Endothelial cell of umbilical vein (primary cell): Measurements from ENCODE around the gene FA2H. TPM values are rescaled to one million over a fixed set of nuclear protein-coding genes. Genes with fewer than 3 reads are reported as not detected.

Source experiments
- BruUV-seq: library from RNA; stranded (reverse); fragments of 400-500 nt; replicated peaks from 2 replicates; lab custom pipeline; 2021; lab: Mats Ljungman, UMichigan
- CTCF ChIA-PET: fragments of 300-600, 350-600 bp; sonication (Branson Sonifier 250); formaldehyde crosslinking; loops from one replicate; lab custom pipeline; 2021; ENCODE audit warnings: antibody characterized with exemption, inconsistent platforms; lab: Charles Lee
- POLR2A ChIA-PET: fragments of 300-600, 350-600 bp; sonication (Branson Sonifier 250); formaldehyde crosslinking; loops from one replicate; lab custom pipeline; 2021; ENCODE audit warnings: antibody characterized with exemption, inconsistent platforms; lab: Charles Lee
- DNase-seq: peaks from one replicate; pipeline ENCODE4 v3.0.0-alpha.2; 2011; ENCODE audit warnings: low read depth, low spot score
- FAIRE-seq: peaks from 2 replicates; lab custom pipeline; 2011; peaks lifted over from hg19 to GRCh38; lab: Jason Lieb, UNC
- H2AFZ ChIP-seq: 2 replicates; pipeline ENCODE4 v1.6.0; 2012; ENCODE audit warnings: low read depth, low read length, control low read depth, inconsistent platforms
- H3K27ac ChIP-seq: 2 replicates; pipeline ENCODE4 v1.5.1; 2011; ENCODE audit warnings: low read depth, mild to moderate bottlenecking, control low read depth, low read length, moderate library complexity; ENCODE audit not compliant: insufficient read depth
- H3K27me3 ChIP-seq, 2 experiments: 2 replicates each; pipeline versions ENCODE4 v1.6.0 to v1.6.1; 2011; ENCODE audit warnings: low read length in 2 of 2, mixed read lengths in 1 of 2; ENCODE audit not compliant: control insufficient read depth in 2 of 2, insufficient read depth in 2 of 2
- H3K36me3 ChIP-seq, 2 experiments: 2 replicates in 1 of 2; 3 replicates in 1 of 2; pipeline ENCODE4 v1.5.1; 2011; ENCODE audit warnings: low read length in 2 of 2, mild to moderate bottlenecking in 1 of 2, moderate library complexity in 1 of 2; ENCODE audit not compliant: control insufficient read depth in 2 of 2, insufficient read depth in 2 of 2; ENCODE audit errors: extremely low read depth in 1 of 2
- H3K4me1 ChIP-seq: 3 replicates; pipeline ENCODE4 v1.5.1; 2011; ENCODE audit warnings: mild to moderate bottlenecking, low read length; ENCODE audit not compliant: control insufficient read depth, insufficient read depth; ENCODE audit errors: extremely low read depth
- H3K4me2 ChIP-seq: 2 replicates; pipeline ENCODE4 v1.6.1; 2011; ENCODE audit warnings: low read length, control low read depth, mixed read lengths; ENCODE audit not compliant: insufficient read depth
- H3K4me3 ChIP-seq, 3 experiments: fragments of 200-600 bp in 1 of 3; sonication (generic), shearing (Covaris generic) in 1 of 3; replicated peaks in 1 of 3; 2 replicates each; pipeline ENCODE4 v1.5.1; 2011 to 2016; ENCODE audit warnings: control low read depth in 3 of 3, low read length in 3 of 3, mild to moderate bottlenecking in 2 of 3, inconsistent platforms in 1 of 3, low read depth in 1 of 3, moderate library complexity in 1 of 3; ENCODE audit not compliant: insufficient read depth in 1 of 3
- H3K79me2 ChIP-seq: 2 replicates; pipeline ENCODE4 v1.6.0; 2012; ENCODE audit warnings: low read length, inconsistent platforms; ENCODE audit not compliant: control insufficient read depth, insufficient read depth
- H3K9ac ChIP-seq: replicated peaks from 2 replicates; pipeline ENCODE3; 2011; ENCODE audit warnings: low read length, control low read depth; ENCODE audit not compliant: insufficient read depth; ENCODE audit errors: extremely low read depth
- H3K9me1 ChIP-seq: replicated peaks from 3 replicates; pipeline ENCODE4 v1.6.0; 2011; ENCODE audit warnings: mild to moderate bottlenecking, low read length; ENCODE audit not compliant: control insufficient read depth, insufficient read depth; ENCODE audit errors: extremely low read depth
- H3K9me3 ChIP-seq: replicated peaks from 2 replicates; pipeline ENCODE4 v1.5.1; 2012; ENCODE audit warnings: low read length, inconsistent platforms; ENCODE audit not compliant: control insufficient read depth, insufficient read depth
- H4K20me1 ChIP-seq: replicated peaks from 2 replicates; pipeline ENCODE3; 2011; ENCODE audit warnings: mild to moderate bottlenecking, low read length; ENCODE audit not compliant: control insufficient read depth, insufficient read depth; ENCODE audit errors: extremely low read depth
- EZH2 ChIP-seq: IDR thresholded peaks from 2 replicates; pipeline ENCODE4 v1.6.1; 2012; ENCODE audit warnings: borderline replicate concordance, low read depth, mild to moderate bottlenecking, moderate library complexity, low read length, inconsistent platforms; ENCODE audit not compliant: severe bottlenecking
- FOS ChIP-seq: IDR thresholded peaks from 2 replicates; pipeline ENCODE4 v1.6.1; 2011; ENCODE audit warnings: mild to moderate bottlenecking, low read length, moderate library complexity, borderline replicate concordance; ENCODE audit not compliant: insufficient read depth
- GATA2 ChIP-seq: IDR thresholded peaks from 2 replicates; pipeline ENCODE4 v1.7.0; 2011; ENCODE audit warnings: low read depth, mild to moderate bottlenecking, moderate library complexity, mixed read lengths, low read length; ENCODE audit not compliant: insufficient read length, insufficient read depth
- JUN ChIP-seq: IDR thresholded peaks from 2 replicates; pipeline ENCODE4 v1.6.1; 2011; ENCODE audit warnings: borderline replicate concordance, low read depth; ENCODE audit not compliant: insufficient read length, insufficient read depth
- POLR2A ChIP-seq: IDR thresholded peaks from 2 replicates; pipeline ENCODE4 v1.6.1; 2012; ENCODE audit warnings: low read depth, mild to moderate bottlenecking, control low read depth, low read length
- POLR2AphosphoS5 ChIP-seq: IDR thresholded peaks from 2 replicates; pipeline ENCODE4 v1.6.1; 2012; ENCODE audit warnings: low read depth, mild to moderate bottlenecking, control low read depth, low read length, moderate library complexity; ENCODE audit not compliant: insufficient read depth
- dilution Hi-C: fragments of 300-500 bp; cut with MboI; formaldehyde crosslinking; loops from one replicate; pipeline ENCODE4 v1.15.0; 2019; ENCODE audit warnings: low sequenced_read_pairs; ENCODE audit not compliant: extremely low pct_ligation_motif_present
- intact Hi-C: fragments of 100-400 bp; cut with micrococcal nuclease; formaldehyde crosslinking; loops from one replicate; pipeline ENCODE4 v1.10.0; 2022
- polyA plus RNA-seq, 4 experiments: library from polyadenylated mRNA; depleted of rRNA in 3 of 4; stranded (reverse) in 3 of 4; unstranded in 1 of 4; fragments of >200 nt; gene quantifications; 2 replicates each; pipeline versions ENCODE4 v1.2.1 to v1.2.3, GENCODE V29; 2011 to 2012; ENCODE audit warnings: missing spikeins in 1 of 4
- total RNA-seq: library from RNA; stranded (reverse); gene quantifications from 2 replicates; pipeline ENCODE4 v1.2.3, GENCODE V29; 2021
- TF ChIP-seq, protein P1 (sequence below), 2 donors: IDR thresholded peaks; 1 replicate in 1 of 2; 2 replicates in 1 of 2; pipeline ENCODE4 v1.5.1; 2011; ENCODE audit warnings: low read length in 2 of 2, mild to moderate bottlenecking in 2 of 2, moderate library complexity in 2 of 2, control low read depth in 1 of 2, inconsistent platforms in 1 of 2, low read depth in 1 of 2; ENCODE audit not compliant: insufficient read depth in 1 of 2; ENCODE audit errors: extremely low read depth in 1 of 2

The FA2H gene
- total and polyA plus RNA-seq, 2 donors (not counting 3 experiments of a cell fraction or from before 2014, with no cell fraction given) = not detected

DNA sequence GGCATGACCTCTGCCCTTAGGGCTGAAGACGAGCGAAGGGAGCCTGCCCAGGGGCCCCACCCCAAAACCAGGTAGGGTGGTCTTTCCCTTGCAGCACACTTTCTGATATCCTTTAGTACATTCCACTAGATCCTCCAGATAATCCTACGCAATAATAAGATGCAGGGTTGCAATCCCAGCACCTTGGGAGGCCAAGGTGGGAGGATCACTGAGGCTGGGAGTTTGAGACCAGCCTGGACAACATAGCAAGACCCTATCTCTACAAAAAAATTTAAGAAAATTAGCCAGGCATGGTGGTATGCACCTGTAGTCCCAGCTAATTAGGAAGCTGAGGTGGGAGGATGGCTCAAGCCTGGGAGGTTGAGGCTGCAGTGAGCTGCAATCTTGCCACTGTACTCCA lies 39.1 kb downstream of the FA2H start:
- Histone ChIP-seq H3K4me1 (no peaks in the 10 kb centered on the region), H3K9me1 (no peaks in the 10 kb centered on the region), H3K79me2 (no peaks in the 10 kb centered on the region), H3K4me3 (no peak overlapping the region), H2AFZ (no peak overlapping the region), H3K9ac (no peak overlapping the region), H3K36me3 (no peaks in the 10 kb centered on the region), H3K27me3 (no peaks in the 10 kb centered on the region), H3K4me2 (no peak overlapping the region), H4K20me1 (no peaks in the 10 kb centered on the region), H3K9me3 (no peaks in the 10 kb centered on the region), H3K27ac (no peak overlapping the region)
- ChIA-PET POLR2A (no interaction called here), CTCF (interaction anchor here (2.3 kb wide), 1 partner anchor 127 kb away, joined by 6 read pairs; no protein-coding TSS in a partner anchor)
- BruUV-seq = no TSS peak
- TF ChIP-seq FOS = no peak
- TF ChIP-seq, protein P1, sequence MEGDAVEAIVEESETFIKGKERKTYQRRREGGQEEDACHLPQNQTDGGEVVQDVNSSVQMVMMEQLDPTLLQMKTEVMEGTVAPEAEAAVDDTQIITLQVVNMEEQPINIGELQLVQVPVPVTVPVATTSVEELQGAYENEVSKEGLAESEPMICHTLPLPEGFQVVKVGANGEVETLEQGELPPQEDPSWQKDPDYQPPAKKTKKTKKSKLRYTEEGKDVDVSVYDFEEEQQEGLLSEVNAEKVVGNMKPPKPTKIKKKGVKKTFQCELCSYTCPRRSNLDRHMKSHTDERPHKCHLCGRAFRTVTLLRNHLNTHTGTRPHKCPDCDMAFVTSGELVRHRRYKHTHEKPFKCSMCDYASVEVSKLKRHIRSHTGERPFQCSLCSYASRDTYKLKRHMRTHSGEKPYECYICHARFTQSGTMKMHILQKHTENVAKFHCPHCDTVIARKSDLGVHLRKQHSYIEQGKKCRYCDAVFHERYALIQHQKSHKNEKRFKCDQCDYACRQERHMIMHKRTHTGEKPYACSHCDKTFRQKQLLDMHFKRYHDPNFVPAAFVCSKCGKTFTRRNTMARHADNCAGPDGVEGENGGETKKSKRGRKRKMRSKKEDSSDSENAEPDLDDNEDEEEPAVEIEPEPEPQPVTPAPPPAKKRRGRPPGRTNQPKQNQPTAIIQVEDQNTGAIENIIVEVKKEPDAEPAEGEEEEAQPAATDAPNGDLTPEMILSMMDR (IDR thresholded peaks at IDR 0.05; ENCODE audit: extremely low read depth in 1 of 2, insufficient read depth in 1 of 2, low read depth in 1 of 2, low read length in 2 of 2) = no peak
- TF ChIP-seq EZH2 = no peak
- no peak for TF ChIP-seq JUN
- TF ChIP-seq GATA2 = no peak
- TF ChIP-seq POLR2A = no peak
- TF ChIP-seq POLR2AphosphoS5 = no peak
- DNase-seq = no peak
- dilution Hi-C loops = no loop called here
- intact Hi-C loops = no loop called here
- no peak for FAIRE-seq
